Measurements from ENCODE around the gene AVPI1. TPM values are rescaled to one million over a fixed set of nuclear protein-coding genes. Genes with fewer than 3 reads are reported as not detected.

Gene AVPI1
- 87.1 to 130 TPM (median 117 TPM) in 5 replicates for total RNA-seq (2022; extraction: Qiagen RNA extraction)

DNA sequence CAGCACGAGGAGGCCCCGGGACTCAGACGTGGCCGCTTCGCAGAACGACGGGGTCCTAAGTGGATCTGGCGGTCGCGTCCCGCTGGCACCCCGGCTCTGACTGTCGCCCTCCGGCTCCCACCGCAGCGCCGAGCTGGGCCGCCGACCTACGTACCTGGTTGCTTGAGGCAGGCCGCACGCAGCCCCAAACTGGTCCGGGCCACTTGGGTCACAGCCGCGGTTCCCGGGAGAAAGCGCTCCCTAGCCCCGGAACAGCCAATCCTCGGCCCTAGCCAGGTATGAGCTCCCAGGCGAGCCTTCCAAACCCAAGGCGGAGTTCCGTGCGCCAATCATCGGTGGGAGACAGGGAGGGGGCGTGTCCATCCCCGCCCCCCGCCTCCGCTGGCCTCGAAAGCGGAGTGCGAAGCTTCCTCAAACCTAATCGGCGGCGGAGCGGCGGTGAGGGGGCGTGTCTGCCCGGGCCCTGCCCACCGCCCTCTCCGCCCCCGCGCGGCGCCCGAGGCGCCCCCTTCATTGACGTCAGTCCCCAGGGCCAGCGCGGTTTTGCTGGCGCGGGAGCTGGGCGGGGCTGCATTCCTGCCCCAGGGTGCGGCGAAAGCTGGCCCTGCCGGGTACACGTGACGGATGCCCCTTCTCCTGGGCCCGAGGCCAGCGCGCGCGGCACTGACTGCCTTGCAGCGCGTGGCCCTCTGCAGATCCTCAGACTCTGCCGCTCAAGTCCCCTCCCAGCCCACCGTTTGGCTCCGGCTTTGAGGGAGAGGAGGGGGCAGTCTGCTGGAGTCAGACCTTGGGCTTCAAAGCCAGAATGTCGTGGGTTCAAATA lies at the start of gene AVPI1:
TSS of gene AVPI1 (minus strand) at position 280 of the 823 bp plus-strand sequence. CDS start 7,336 bp downstream, outside the sequence.

DNA sequence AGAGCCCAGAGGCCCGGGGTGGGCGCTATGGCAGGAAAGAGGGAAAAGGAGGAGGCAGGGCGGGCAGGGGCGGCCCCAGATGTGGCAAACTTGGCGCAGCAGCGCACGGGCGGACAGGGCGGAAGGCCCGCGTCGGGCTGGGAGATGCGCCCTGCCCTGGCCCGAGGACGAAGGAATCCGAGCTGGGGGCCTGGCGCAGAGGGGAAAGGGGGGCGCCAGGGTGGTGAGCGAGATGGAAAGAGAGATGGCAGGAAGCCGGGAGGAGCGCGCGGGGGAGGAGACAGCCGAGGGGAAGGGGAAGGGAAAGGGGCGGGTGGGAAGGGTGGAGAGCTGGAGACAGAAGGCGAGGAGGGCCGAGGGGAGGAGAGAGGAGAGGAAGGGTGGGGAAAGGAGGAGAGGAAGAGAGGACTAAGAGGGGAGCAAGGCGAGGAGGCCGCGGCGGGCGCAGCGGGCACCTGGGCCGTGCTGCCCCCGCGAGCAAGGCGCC lies 26.3 kb upstream of the AVPI1 start, which contains the start of gene MARVELD1:
TSS of gene MARVELD1 (plus strand) at position 392 of the 487 bp plus-strand sequence. CDS start 147 bp downstream, outside the sequence.

DNA sequence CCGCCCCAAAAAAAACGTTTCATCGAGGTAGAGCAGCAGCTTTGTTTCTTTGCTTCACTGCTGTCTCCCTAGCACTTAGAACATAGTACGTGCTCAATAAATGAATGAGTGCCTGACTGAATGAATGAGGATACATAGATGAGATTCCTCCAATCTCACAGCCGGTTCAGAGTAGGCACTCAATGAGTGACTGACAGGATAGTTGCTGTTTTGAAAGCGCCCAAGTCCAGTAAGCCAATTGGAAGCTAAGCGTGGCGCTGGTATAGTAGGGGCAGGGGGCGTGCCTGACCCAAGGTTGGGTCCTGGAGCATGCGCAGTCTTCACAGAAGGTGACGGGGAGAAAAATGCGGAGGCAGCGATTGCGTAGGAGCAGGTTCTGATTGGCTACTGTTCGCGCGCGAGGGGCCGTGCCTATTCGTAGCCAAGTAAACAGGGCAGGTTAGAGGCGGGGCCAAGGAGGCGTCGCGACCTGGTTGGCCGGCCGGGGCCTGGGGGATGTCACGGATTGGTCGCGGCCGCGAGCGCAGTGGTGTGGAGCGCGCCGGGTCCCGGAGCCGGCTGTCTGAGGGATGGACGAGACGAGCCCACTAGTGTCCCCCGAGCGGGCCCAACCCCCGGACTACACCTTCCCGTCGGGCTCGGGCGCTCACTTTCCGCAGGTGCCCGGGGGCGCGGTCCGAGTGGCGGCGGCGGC lies 46.7 kb downstream of the AVPI1 start, which contains the start of gene PI4K2A:
TSS of gene PI4K2A (plus strand) at position 498 of the 694 bp plus-strand sequence. CDS start at position 570, 72 bp downstream.

GRCh38 chr10:97632949-97633884 lies 53.8 kb downstream of the AVPI1 start, which contains the start of gene MORN4:
TSS of gene MORN4 (minus strand) at chr10:97633500. CDS start at chr10:97619653, 13,847 bp downstream.

Other genes starting within 250 kb of the AVPI1 start
- 52.8 to 56.2 TPM (median 54.2 TPM) in 5 replicates for gene EXOSC1, start 241.2 kb downstream of the AVPI1 start, total RNA-seq (2022; extraction: Qiagen RNA extraction)
- gene ZDHHC16, start 241.1 kb downstream of the AVPI1 start, total RNA-seq (2022; extraction: Qiagen RNA extraction), result 45.4 to 53.7 TPM (median 50.4 TPM) in 5 replicates
- gene MMS19, start 188.8 kb downstream of the AVPI1 start, total RNA-seq (2022; extraction: Qiagen RNA extraction), result 40.0 to 50.7 TPM (median 47.0 TPM) in 5 replicates
- gene UBTD1, start 188.3 kb downstream of the AVPI1 start, total RNA-seq (2022; extraction: Qiagen RNA extraction), result 16.2 to 20.6 TPM (median 19.0 TPM) in 5 replicates
- gene ANKRD2, start 114.5 kb downstream of the AVPI1 start, total RNA-seq (2022; extraction: Qiagen RNA extraction), result 4.7 to 7.9 TPM (median 6.3 TPM) in 5 replicates
- gene HOGA1, start 102.9 kb downstream of the AVPI1 start, total RNA-seq (2022; extraction: Qiagen RNA extraction), result 1.6 to 2.6 TPM (median 1.8 TPM) in 5 replicates
- gene C10orf62, start 97.5 kb downstream of the AVPI1 start, total RNA-seq (2022; extraction: Qiagen RNA extraction), result not detected in 5 replicates
- 6.3 to 8.1 TPM (median 7.0 TPM) in 5 replicates for gene MORN4, start 53.7 kb downstream of the AVPI1 start, total RNA-seq (2022; extraction: Qiagen RNA extraction)
- gene PI4K2A, start 46.6 kb downstream of the AVPI1 start, total RNA-seq (2022; extraction: Qiagen RNA extraction), result 20.9 to 25.7 TPM (median 25.2 TPM) in 5 replicates
- gene MARVELD1, start 26.5 kb upstream of the AVPI1 start, total RNA-seq (2022; extraction: Qiagen RNA extraction), result 43.9 to 51.9 TPM (median 51.6 TPM) in 5 replicates
- 19.1 to 25.5 TPM (median 25.1 TPM) in 5 replicates for gene ZFYVE27, start 49.9 kb upstream of the AVPI1 start, total RNA-seq (2022; extraction: Qiagen RNA extraction)
- gene SFRP5, start 84.8 kb upstream of the AVPI1 start, total RNA-seq (2022; extraction: Qiagen RNA extraction), result 1.7 to 2.8 TPM (median 2.4 TPM) in 5 replicates
- 3.2 to 4.0 TPM (median 3.6 TPM) in 5 replicates for gene GOLGA7B, start 162.6 kb upstream of the AVPI1 start, total RNA-seq (2022; extraction: Qiagen RNA extraction)